GM19035 (cell line): ENCODE measurements around the gene TRPM5.
A peak's percentile ranks its signal among the peaks of the same experiment; 100 is the strongest.

Source experiments
- ATAC-seq: cut with Tn5 transposase; IDR thresholded peaks from one replicate; pipeline ENCODE4 v1.9.1; 2021; ENCODE audit not compliant: unreplicated experiment

TRPM5 gene

DNA sequence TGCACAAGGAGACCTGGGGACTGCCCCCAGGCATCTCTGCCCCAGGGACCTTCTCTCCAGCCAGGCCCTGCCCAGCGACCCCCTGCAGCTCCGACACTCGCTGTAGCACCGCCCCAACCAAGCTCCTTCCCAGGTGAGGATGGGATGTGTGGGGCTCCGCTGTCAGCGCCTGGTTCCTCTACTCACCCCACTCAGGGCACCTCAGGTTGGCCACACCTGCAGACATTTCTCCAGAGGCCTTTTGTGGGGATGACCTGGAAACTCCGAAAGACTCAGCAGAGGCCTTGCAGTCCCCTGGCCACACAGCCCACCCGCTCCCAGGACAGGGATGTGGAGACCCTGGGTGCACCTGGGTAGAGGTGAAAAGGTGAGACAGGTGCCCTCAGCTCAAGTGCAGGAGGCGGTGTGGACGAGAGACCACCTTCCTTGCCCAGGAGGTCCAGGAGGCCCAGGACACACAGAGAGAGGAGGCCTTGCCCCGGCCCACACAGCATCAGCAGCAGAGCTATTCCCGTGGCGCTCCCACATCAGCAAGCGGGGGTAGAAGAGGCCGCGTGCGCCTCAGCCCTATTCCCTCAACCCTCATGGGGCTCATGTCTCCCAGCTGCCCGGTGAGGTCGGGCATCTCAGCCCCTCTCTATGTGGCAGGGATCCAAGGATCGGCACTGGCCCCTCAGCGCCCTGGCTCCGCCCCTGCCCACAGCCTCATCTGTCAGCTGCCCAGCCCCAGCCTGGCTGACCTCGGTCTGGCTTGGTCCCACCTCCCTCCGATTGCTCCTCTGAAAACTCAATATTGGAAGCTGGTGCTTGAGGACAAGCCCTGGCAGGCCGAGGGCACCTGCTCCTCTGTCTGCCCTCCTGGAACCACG, 20.9 kb downstream of the TRPM5 start:
- no peak for ATAC-seq

- no peak for ATAC-seq
Observed at GRCh38 chr11:2422461-2423156, 21.7 kb downstream of the TRPM5 start.

DNA sequence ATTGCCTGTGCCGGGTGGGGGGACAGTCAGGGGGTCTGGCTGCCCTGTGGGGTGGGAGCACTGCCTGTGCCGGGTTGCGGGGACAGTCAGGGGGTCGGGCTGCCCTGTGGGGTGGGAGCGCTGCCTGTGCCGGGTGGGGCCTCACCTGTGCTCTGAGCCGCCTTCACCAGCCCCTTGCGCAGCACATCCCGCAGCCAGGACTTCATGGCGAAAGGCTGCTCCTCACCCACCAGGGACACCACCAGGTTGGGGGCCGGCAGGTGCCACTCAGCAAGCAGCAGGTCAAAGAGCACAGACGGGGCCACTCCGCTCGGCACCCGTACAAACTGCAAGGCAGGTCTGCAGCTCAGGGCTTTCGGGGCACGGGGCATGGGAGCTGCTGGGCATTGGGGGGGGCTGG, 22.3 kb downstream of the TRPM5 start:
- ATAC-seq = no peak

DNA sequence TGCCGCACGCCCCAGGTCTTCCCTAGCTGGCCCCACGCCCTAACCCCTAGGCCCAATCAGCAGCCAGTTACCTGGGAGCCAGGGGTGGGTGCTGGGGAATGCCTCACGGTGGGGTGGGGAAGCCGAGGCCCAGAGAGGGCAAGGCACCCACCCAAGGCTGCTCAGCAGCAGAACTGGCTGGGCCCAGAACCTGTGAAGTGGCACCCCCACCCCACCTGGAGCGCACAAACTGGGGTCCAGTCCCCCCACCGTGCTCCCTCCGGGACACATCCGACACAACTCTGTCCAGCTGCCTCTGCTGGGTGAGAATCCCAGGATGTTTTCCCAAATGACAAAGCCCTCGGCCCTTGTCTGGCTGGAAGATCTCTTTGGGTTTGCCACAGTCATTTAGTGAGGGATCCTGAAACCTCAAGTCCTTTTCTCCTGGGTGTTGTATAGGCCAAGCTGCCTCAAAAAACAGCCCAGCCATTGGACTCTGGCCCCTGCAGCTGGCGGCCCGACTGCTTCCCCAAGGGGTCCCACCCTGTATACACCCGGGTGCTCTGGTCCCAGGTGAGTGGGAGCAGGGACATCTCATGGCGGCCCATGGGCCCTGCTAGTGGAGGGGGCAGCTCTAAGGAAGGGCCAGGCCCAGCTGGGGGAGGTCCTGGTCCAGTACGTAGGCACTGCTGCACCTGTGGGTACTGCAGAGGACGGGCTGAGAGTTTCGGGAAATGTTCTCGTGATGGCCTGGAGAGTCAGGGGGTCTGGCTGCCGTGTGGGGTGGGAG, 22.9 kb downstream of the TRPM5 start:
- ATAC-seq = no peak

DNA sequence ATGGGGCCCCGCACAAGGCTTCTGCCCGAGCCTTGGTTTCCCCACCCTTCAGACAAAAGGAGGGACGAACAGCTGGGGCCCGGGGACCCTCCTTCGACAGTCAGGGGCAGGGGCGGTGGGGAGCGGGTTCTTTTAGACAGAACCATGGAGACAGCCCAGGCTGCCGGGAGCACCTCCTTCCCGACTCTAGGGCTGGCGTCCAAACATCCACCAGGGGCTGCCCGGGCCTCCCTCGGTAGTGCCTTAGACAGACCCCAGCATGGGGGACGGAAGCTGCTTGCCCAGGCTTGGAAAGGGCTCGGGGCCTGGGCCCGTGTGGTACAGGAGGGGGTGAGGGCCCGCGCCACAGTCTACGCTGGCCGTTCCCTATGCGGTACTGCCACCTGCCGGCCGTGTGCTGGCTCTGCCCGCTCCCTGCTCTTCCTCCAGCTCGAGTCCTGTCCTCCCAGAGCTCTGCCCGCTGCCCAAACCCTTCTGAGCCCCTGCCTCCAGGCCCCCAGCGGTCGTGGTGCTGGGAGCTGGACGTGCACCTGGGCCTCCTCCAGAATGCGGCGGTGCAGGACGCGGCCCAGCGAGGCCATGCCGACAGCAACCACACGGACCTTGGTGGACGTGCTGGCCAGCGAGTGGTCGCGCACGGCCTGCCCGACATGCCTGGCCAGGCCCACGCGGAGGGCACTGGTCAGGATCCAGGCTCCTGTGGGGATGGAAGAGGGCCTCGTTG, 23.6 kb downstream of the TRPM5 start:
- peak; percentile 65 for ATAC-seq

DNA sequence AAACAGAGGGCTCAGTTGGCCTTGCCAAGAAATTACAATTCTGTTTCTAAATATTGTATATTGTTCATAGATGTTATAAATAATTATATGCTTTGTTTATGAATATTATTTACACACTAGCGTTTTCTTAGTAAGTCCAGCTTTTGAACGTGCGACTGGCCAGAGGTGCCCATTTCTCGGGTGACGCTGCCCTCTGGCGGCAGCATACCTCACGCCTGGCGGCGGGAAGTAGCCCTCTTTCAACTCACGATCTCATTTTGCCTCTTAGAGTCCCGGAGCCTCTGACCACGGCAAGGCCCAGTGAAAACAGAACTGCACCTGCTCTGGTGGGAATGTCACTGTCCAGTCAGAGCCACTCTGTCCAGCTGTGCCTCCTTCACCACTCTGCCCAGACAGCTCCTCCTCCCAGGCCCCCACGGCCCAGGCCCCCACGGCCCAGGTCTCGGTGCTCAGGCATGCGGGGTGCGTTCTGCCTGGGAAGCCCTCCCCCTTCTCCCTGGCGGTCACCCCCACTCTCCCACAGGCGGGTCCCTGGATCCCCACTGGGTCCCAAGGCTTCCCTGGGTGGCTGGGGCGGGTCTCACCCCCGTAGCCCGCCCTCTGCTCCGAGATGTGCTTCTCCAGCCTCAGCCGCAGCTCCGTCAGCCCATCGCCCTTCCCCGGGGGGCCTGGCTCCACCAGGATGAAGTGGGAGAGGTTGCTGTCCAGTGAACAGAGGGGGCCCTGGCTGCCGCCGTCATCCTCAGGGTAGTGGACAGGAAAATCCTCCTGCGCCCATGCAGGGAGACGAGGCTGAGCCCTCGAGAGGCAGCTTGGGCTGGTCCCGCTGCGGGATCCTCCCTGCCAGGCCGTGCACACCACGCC, 24.4 kb downstream of the TRPM5 start:
- ATAC-seq = no peak

DNA sequence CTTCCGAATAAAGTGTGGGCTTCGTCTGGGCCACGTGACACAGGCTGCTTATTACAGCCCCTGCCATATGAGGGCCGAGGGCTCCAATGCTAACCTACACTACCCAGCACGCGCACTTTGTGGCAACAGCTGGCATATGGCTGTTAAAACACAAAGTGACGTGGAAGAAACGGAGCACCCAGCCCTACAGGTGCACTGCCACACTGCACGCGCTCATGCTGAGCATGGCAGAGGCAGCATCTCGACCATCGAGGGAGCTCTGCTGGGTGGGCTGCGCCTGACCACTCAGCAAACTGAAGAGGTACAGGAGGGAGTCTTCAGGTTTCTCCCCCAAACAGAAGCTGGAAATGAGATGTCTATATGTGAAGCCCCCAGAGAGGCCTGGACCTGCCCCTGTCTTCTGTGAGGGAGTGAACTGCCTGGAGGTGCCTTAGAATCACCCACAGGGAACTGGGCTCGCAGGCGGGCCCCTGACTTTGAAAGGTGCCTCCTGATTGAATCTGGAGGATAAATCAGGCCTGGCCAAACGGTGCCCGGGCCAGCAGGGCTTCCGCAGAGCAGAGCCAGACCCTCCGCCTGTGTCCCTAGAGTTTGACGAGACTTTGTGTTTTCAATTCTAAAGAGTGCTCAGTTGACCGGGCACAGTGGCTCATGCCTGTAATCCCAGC, 25.5 kb downstream of the TRPM5 start:
- no peak for ATAC-seq

DNA sequence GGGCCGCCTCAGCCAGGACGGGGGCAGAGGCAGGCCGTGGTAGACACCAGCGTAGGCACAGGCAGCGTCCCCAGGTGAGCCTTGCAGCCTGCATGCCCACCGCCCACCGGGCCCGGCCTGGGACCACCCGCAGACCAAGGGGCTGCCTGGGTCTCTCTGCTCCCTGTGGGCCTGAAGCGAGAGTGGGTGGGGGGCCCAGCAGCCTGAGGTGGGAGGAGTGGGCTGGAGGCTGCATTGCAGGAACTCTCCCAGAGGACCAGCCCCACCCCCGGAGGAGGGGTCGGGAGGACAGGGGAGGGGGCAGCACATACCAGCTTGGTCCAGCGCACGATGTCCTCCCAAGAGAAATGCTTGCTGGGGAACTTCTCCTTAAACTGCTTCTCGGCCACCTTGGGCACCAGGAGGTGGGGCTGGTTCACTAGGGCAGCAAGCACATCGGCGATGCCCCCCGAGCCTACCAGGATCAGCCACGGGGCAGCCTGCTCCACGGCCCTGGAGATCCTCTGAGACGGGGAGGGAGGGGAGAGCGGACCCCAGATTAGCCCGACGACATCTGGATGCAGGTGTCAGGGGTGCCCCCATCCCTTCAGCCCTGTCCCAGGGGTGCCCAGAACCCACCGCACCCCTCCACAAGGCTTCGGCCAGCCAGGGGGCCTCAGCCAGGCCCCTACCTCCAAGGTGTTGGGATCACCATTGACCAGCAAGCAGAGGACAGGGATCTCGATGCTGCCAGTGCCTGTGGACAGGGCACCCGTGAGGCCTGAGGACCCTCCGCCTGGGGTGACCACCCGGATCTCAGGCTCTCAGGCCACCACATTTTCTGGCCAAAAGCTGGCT, 26.2 kb downstream of the TRPM5 start:
- no peak for ATAC-seq

DNA sequence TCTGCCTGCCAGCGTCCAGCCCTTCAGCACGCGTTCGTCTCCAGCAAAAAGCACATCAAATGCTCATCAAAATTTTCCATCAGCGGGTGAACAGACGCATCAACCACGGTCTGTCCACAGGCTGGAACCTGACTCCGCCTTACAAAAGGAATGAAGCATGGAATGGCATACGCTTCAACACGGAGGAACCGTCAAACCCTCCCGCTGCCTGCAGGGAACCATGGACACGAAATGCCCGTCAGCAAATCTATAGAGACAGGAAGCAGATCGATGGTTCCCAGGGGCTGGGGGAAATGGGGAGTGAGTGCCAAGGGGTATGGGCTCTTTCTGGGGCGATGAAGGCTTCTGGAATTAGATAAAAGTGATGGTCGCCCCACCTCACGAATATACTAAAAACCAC, 27.5 kb downstream of the TRPM5 start:
- ATAC-seq = no peak

DNA sequence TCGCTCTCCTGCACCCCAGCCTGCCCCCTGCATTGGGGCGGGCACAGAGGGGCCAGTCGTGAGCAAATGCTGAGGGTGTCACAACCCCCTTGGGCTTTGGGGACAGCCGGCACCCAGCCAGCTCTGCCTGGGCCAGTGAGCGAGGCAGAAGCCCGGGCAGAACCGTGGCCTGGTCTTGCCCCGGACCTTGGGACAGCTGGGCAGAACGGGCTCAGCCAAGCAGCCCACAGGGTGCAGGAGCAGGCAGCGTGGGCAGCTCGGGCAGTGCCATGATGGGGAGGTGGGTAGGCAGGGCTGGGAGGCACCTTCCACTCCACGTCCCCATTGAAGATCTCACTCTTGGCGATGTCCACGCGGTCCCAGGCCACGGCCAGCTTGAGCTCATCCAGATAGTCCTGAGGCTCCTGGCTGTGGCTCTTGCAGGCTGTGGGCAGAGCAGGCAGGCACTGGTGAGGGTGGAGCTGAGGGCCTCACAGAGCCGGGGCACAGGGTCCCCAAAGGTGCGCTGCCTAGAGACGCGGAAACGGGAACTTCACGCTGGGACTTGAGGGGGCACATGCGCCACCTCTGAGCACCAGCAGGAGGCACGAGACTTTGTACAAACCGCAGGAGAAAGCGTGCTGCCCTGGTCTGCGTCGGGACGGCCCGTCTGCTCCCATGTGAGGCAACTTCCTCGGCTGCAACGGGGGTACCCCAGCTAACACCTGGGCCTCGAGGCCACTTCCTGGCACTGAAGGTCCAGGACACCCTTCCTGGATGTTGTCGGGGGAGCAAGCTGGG, 28.5 kb downstream of the TRPM5 start:
- ATAC-seq = no peak

- ATAC-seq = no peak
Observed at GRCh38 chr11:2415171-2415570, 29.1 kb downstream of the TRPM5 start.

DNA sequence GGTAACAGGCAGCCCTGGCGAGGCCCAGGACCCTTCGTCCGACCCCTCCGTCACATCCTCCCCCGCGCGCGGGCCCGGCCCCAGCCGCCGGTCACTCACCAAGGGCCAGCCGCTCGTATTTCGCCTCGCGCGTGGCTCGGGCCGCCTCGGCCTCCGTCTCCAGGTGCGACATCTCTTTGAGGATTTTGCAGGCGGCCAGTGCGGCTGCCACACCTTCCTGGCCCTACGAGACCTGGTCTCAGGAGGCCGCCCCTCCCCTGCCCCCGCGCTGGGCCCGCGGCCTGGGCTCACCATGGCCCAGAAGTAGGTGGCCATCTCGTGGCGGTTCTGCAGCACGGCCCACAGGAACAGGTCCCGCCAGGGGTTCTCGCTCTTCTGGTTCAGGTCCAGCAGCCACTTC, 29.7 kb downstream of the TRPM5 start:
- ATAC-seq = no peak

DNA sequence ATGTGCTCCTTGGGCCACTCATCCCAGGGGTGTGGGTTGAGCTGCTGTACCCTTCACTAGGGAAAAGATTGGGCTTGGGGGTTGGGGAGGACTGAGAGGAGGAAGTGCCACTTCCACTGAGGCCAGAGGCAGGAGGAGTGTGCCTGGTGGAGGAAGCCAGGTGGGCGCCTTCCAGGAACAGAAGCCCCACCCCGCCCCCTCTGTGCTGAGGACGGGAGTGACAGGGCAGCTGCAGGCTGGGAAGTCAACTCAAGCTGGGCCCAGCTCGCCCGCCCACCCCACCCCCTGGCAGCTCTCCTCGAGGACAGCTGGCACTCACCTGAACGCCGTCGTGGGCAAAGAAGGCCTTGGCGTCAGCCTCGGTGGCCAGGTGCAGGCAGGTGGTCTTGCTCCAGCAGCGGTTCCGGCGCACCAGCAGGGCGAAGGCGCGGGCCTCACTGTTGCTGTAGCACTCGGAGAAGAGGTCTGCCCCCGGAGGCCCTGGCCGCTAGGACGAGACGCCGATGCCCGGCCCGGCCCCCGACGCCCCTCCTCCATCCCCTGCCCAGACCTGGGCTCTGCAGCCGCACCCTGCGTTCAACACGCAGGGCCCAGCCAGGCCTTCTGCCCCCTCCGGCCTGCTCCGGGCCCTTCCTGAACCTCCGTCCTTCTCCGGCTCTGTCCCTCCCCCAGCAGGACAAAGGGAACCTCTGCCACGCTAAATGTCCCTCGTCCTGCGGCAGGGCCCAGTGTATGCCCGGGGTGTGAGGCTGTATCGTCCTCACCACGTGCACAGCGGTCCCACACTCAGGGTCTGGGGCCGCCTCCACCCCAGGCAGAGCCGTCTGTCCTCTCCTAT, 30.4 kb downstream of the TRPM5 start:
- no peak for ATAC-seq

- no peak for ATAC-seq
Observed at GRCh38 chr11:2412323-2412722, 32.0 kb downstream of the TRPM5 start.

GRCh38 chr11:2411446-2412305, 32.6 kb downstream of the TRPM5 start:
- no peak for ATAC-seq

- no peak for ATAC-seq
Observed at GRCh38 chr11:2410616-2411015, 33.7 kb downstream of the TRPM5 start.
